HG02642 (cell line): Measurements from ENCODE around the gene PRL.

Experiments used
- ATAC-seq: cut with Tn5 transposase; IDR thresholded peaks from one replicate; pipeline ENCODE4 v1.9.1; 2021; ENCODE audit warnings: mild to moderate bottlenecking; ENCODE audit not compliant: unreplicated experiment, poor library complexity

PRL gene

DNA sequence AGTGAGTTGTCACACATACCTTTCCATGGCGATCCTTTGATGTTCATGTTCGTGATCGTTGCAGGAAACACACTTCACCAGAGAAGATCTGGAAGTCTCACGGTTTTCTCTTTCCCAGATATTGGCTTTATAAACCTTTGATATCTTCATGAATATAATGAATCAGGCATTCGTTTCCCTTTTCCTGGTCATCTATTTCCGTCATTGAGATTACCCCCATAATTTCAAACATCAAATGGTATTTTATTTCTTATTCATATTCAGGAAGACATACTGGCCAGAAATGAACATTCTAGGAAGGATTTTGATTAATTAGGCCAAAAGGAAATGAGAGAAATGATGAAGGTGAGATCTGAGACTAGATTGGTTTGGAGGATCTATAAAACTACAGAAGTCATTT lies at the start of gene PRL:
PRL (minus strand) TSS at position 101 of the 400 bp plus-strand sequence; CDS start at position 47, 54 bp downstream.
- ATAC-seq, result no peak

- no peak for ATAC-seq
Observed at GRCh38 chr6:22343864-22344263, 47.0 kb upstream of the PRL start.

GRCh38 chr6:22334778-22335177 lies 37.9 kb upstream of the PRL start:
- no peak for ATAC-seq

DNA sequence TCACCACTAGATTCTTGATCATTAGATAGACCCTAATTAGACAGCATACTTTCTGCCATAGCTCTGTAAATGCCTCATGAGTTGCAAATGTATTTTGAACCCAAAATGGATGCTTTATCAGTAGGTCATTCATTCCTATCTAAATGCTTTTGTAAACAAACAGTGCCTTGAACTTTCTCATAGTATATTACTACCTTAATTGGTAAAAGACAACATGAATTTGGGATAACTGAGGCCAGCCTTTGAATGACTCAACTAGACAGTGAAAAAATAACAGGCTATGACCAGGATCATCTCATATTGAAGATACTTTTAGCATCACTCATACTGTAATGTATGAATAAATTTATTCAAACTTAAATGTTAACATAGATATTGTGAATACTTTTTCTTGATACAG lies 37.0 kb upstream of the PRL start:
- ATAC-seq, result no peak

- no peak for ATAC-seq
Observed at GRCh38 chr6:22332711-22333110, 35.9 kb upstream of the PRL start.

DNA sequence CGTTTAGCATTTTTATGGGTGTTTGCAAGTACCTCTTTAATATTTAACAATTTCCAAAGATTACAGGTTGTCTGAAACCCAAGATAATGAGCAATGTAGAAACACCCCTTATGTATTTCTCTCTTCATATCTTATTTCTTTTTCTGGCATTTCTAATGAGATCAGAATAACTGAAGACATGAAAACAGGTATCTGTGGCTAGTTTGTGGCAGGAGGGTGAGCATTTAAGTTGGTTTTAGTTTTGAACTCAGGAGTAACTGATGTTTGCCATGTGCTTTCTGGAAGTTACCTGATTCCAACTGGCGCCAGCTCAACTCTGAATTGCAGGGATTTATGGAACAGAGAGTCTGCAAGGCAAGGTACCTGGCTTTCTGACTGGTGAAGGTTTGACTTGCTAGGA lies 35.4 kb upstream of the PRL start:
- no peak for ATAC-seq

- ATAC-seq, result no peak
Observed at GRCh38 chr6:22330941-22331340, 34.1 kb upstream of the PRL start.

- no peak for ATAC-seq
Observed at GRCh38 chr6:22328474-22328873, 31.6 kb upstream of the PRL start.

- no peak for ATAC-seq
Observed at GRCh38 chr6:22327881-22328280, 31.0 kb upstream of the PRL start.

- ATAC-seq, result no peak
Observed at GRCh38 chr6:22326500-22326899, 29.7 kb upstream of the PRL start.

DNA sequence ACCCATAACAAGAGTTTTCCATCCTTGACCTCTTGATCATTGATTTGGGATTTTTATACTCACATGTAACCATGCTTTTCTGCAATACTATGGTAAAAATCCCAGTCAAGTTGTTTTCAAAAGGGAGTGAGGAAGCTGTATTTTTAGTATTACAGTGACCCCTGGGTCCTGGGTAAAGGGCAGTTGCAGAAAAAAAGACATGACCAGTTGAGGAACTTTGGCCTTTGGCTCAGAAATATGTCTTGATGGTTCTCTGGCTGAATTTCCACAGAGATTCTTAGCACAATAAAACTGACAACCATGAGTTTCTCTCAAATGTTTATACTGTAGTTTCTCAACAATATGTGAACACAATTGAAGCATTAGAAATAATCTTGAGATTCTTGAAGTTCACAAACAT lies 28.6 kb upstream of the PRL start:
- no peak for ATAC-seq

DNA sequence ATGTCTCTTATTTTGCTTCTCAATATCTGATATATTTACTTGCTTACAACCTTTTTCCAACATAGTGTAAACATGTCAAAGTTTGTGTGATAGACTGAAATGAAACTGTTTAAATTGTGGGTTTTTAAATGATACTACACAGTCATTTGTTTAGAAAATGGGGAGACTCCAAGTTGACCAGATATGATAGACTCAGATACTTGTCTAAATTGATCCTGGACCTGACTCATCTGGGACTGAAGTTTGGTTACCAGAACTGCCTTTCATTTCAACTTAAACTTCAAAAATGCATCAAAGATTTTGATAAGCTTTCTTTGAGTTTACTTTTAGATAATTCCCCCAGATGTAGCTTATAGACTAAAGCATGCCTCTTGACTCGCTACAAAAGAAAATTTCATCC lies 27.0 kb upstream of the PRL start:
- ATAC-seq, result no peak

DNA sequence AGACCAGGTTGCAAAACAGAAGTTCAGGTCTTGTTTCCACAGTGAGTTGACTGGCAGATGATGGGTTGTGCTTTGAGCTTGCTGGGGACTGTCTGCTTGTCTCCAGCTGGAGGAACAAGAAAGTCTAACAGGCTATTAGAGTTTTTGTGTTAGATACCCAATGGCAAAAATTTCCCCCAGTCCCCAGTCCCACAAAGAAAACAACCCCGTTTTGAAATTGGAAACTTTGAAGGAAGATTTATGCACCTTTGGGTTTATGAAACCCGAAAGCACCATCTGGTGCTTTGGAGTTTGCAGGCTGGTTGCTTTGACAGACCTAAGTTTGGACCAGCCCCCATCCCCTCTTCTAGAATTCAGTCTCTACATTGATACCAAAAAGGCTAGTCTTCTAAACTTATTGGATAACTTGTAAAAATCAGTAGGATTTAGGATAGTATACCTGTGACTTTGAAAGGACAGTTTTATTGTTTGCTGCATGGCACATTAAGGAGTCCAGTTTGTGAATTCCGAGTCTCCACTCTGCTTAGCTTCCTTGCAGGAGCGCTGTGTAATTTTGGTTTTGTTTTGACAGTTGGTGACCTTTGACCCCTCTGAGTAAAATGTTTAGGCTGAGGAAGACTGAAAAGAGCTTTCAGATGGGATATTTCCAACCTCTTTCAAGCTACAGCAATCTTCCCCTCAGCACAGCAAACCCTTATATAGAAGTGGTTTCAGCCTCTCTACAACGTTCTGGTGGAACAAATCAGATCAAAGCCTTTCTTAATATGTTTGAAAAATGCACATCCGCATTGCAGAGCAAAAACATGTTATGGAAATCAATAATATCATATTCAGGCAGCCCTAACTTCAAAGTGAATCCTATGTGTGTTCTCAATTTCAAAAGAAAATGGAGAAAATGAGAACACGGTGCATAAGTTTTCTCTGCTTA lies 25.5 kb upstream of the PRL start:
- ATAC-seq, result no peak

- no peak for ATAC-seq
Observed at GRCh38 chr6:22320750-22321149, 23.9 kb upstream of the PRL start.

DNA sequence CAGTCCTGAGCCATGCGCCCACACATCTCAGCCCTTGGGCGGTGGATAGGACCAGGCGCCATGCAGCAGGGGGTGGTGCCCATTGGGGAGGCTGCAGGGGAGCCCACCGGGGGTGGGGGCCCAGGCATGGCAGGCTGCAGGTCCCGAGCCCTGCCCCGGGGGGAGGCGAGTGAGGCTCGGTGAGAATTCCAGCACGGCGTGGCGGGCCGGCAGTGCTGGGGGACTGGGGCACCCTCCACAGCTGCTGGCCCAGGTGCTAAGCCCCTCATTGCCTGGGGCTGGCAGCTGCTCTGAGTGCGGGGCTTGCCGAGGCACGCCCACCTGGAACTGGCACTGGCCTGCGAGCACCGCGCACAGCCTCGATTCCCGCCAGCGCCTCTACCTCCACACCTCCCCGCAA lies 21.6 kb upstream of the PRL start:
- ATAC-seq, result no peak

- ATAC-seq, result no peak
Observed at GRCh38 chr6:22313796-22314195, 17.0 kb upstream of the PRL start.

DNA sequence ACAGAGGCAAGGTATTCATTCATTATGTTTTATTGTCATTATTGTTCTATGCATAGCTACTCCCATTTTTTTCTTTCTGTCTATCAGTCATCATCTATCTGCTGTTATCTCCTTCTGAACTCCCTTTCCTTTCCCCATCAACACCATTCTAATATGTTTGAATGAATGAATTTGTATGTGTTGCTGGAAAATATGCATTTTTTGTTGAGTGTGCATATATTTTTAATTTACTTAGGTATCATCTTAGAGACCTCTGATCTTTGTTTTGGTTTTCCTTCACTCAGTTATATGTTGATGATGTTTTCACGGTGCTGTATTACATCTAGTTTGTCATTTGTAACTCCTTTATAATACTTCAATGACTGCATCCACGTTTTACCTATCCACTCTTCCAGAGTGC lies 12.1 kb upstream of the PRL start:
- ATAC-seq, result no peak

DNA sequence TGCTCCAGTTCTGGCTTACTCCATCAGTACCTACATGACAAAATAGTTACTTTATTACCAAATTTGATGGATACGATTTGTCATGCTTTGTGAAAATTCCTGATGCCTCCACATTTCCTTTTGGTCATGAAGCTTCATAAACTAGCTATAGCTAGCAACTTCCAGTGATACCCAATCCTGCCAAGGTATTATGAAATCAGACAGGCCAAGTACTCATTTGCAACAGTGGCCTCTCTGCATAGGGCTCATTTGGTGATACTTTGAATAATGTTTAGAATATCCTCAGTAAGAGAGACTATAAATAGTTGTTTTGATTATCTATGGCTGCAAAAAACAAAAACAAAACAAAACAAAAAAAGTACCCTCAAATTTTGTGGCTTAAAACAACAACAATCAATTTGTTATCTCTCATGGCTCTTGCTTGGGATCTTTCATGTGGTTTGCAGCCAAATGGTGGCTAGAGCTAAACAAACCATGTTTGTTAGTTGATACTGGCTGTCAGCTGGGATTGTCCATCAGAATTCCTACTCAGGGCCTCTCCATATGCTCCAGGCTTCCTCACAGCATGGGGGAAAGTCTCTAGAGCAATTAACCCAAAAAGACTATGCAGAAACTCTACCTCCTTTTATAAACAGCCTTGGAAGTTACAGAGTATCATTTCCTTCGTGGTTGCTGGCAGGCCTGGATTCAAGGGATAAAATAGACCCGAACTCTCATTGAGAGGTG lies 10.1 kb upstream of the PRL start:
- ATAC-seq, result no peak

- ATAC-seq, result no peak
Observed at GRCh38 chr6:22302838-22303237, 6.0 kb upstream of the PRL start.

DNA sequence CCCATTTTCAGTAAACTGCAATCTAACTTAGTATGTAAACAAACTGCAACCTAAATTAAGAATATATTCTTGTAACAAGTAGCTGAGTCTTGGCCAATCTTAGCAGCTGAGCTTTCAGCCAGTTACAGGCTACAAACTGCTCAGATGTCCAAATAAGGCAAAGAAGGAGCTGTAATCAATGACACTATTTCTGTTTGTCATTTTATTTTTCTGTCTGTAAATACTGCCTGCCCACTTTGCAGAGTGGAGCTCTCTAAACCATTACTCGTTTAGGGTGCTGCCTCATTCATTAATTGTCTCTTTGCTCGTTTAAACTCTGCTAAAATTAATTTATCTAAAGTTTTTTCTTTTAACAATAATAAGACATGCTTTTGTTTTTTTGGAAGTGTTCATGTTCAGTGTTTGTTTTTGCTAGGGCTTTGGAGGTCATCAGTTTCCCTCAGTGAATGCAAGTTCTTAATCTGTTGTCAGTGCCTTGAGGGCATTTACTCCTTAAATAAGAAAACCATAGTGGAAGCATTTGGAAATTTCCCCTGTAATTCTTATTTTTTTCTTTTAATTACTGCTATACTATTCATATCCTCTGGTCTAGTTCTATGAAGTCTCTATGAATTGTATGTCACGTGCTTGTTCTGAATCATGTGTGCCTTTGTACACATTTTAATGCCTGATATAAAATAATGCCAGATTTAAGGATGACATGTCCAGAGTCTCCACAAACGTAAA lies 3.6 kb upstream of the PRL start:
- ATAC-seq, result no peak

GRCh38 chr6:22298475-22298890 lies 1.6 kb upstream of the PRL start:
- ATAC-seq, result no peak
